CD4-positive, alpha-beta T cell treated with Interleukin-17A for 4 hours (primary cell): ENCODE measurements around the gene RRP12.
"Not testable (repeated sequence)": the region's sequence is repeated elsewhere in the genome, so short reads cannot be mapped to it uniquely, and the experiment has no call there.

ENCODE experiments used
- DNase-seq: peaks from one replicate; pipeline ENCODE4 v3.0.0-alpha.2; 2020; ENCODE audit warnings: mixed read lengths

Gene RRP12

GRCh38 chr10:97400665-97401454 is at the start of gene RRP12:
TSS of gene RRP12 (minus strand) at chr10:97401340. CDS start at chr10:97401231, 109 bp downstream.
- peak; percentile 84 for DNase-seq

- DNase-seq = no peak
Measured at GRCh38 chr10:97450828-97451227, 49.7 kb upstream of the RRP12 start.

GRCh38 chr10:97445722-97446639 is 44.8 kb upstream of the RRP12 start, which contains the start of the genes EXOSC1 and ZDHHC16:
TSS of gene EXOSC1 (minus strand) at chr10:97446006. CDS start at chr10:97445985, 21 bp downstream.
TSS of gene ZDHHC16 (plus strand) at chr10:97446175. CDS start at chr10:97451676, 5,501 bp downstream.
- DNase-seq = peak; percentile 90

- DNase-seq = no peak
Measured at GRCh38 chr10:97445357-97445721, 44.2 kb upstream of the RRP12 start.

GRCh38 chr10:97444212-97444611 is 43.1 kb upstream of the RRP12 start:
- no peak for DNase-seq

GRCh38 chr10:97442277-97442676 is 41.1 kb upstream of the RRP12 start:
- no peak for DNase-seq

GRCh38 chr10:97435211-97435610 is 34.1 kb upstream of the RRP12 start:
- DNase-seq = no peak

GRCh38 chr10:97434557-97434956 is 33.4 kb upstream of the RRP12 start:
- DNase-seq = no peak

- DNase-seq = no peak
Measured at GRCh38 chr10:97434055-97434454, 32.9 kb upstream of the RRP12 start.

GRCh38 chr10:97428572-97428981 is 27.4 kb upstream of the RRP12 start:
- DNase-seq = peak; percentile 45

GRCh38 chr10:97427571-97428179 is 26.5 kb upstream of the RRP12 start:
- no peak for DNase-seq

- DNase-seq = no peak
Measured at GRCh38 chr10:97426776-97427570, 25.8 kb upstream of the RRP12 start.

GRCh38 chr10:97425964-97426775 is 25.0 kb upstream of the RRP12 start, which contains the start of gene PGAM1:
TSS of gene PGAM1 (plus strand) at chr10:97426191. CDS start at chr10:97426308, 117 bp downstream.
- peak; percentile 96 for DNase-seq

- DNase-seq = not testable (repeated sequence)
Measured at GRCh38 chr10:97423757-97424098, 22.6 kb upstream of the RRP12 start.

- peak; percentile 43 for DNase-seq
Measured at GRCh38 chr10:97416565-97416964, 15.4 kb upstream of the RRP12 start.

GRCh38 chr10:97412891-97413304 is 11.8 kb upstream of the RRP12 start:
- DNase-seq = peak; percentile 20

GRCh38 chr10:97411406-97411805 is 10.3 kb upstream of the RRP12 start:
- no peak for DNase-seq

GRCh38 chr10:97408496-97408992 is 7.4 kb upstream of the RRP12 start:
- DNase-seq = no peak

GRCh38 chr10:97407952-97408248 is 6.8 kb upstream of the RRP12 start:
- no peak for DNase-seq

- DNase-seq = peak; percentile 69
Measured at GRCh38 chr10:97407211-97407951, 6.2 kb upstream of the RRP12 start.

GRCh38 chr10:97406483-97406882 is 5.3 kb upstream of the RRP12 start:
- not testable (repeated sequence) for DNase-seq
